H1 (cell line): Measurements from ENCODE around the gene RAB33A. TPM values are rescaled to one million over a fixed set of nuclear protein-coding genes. Genes with fewer than 3 reads are reported as not detected.

ENCODE experiments used
- CTCF ChIA-PET: fragments of 300-600 bp; sonication (Branson Sonifier 250); formaldehyde crosslinking; loops from one replicate; lab custom pipeline; 2021; ENCODE audit not compliant: partially characterized antibody; lab: Charles Lee
- POLR2A ChIA-PET: fragments of 300-600 bp; sonication (Branson Sonifier 250); formaldehyde crosslinking; loops from one replicate; lab custom pipeline; 2021; ENCODE audit warnings: inconsistent platforms; ENCODE audit not compliant: partially characterized antibody; lab: Charles Lee
- DNase-seq, 2 experiments: peaks; one replicate each; pipeline versions ENCODE4 v3.0.0 to v3.0.0-alpha.2; 2010 to 2022; ENCODE audit warnings: low spot score in 2 of 2, low read depth in 1 of 2, mixed read lengths in 1 of 2
- FAIRE-seq: peaks from 2 replicates; lab custom pipeline; 2011; peaks lifted over from hg19 to GRCh38; lab: Jason Lieb, UNC
- H2AFZ ChIP-seq: 2 replicates; pipeline ENCODE4 v1.8.1; 2012; ENCODE audit warnings: low read length, inconsistent platforms
- H2AK5ac ChIP-seq: 2 replicates; pipeline ENCODE4 v1.6.1; 2013; ENCODE audit warnings: low read depth, low read length
- H2BK120ac ChIP-seq: replicated peaks from 2 replicates; pipeline ENCODE3; 2013; ENCODE audit warnings: low read depth, low read length, inconsistent platforms
- H2BK12ac ChIP-seq: 2 replicates; pipeline ENCODE4 v1.6.1; 2013; ENCODE audit warnings: low read depth, low read length
- H2BK15ac ChIP-seq: 2 replicates; pipeline ENCODE4 v1.6.1; 2013; ENCODE audit warnings: low read length
- H2BK20ac ChIP-seq: 2 replicates; pipeline ENCODE4 v1.6.1; 2013; ENCODE audit warnings: low read length
- H2BK5ac ChIP-seq: 2 replicates; pipeline ENCODE4 v1.6.1; 2013; ENCODE audit warnings: low read depth, low read length
- H3K14ac ChIP-seq: 2 replicates; pipeline ENCODE4 v1.6.1; 2013; ENCODE audit warnings: inconsistent platforms; ENCODE audit not compliant: insufficient read length
- H3K18ac ChIP-seq: 2 replicates; pipeline ENCODE4 v1.6.1; 2013; ENCODE audit warnings: low read length; ENCODE audit errors: extremely low read depth
- H3K23ac ChIP-seq: 2 replicates; pipeline ENCODE4 v1.6.1; 2013; ENCODE audit warnings: inconsistent platforms; ENCODE audit not compliant: insufficient read length
- H3K23me2 ChIP-seq: 2 replicates; pipeline ENCODE4 v1.6.1; 2013; ENCODE audit warnings: low read depth, low read length
- H3K27ac ChIP-seq: 2 replicates; pipeline ENCODE4 v1.6.1; 2011; ENCODE audit warnings: low read depth, low read length, inconsistent platforms
- H3K27me3 ChIP-seq, 4 experiments: replicated peaks in 1 of 4; 1 replicate in 1 of 4; 2 replicates in 3 of 4; pipeline versions ENCODE4 v1.6.1 to v1.8.1; 2011 to 2013; ENCODE audit warnings: low read length in 3 of 4, mild to moderate bottlenecking in 3 of 4, inconsistent platforms in 2 of 4, mixed read lengths in 2 of 4, moderate library complexity in 1 of 4; ENCODE audit not compliant: control insufficient read depth in 3 of 4, insufficient read depth in 3 of 4; ENCODE audit errors: extremely low read depth in 1 of 4
- H3K36me3 ChIP-seq, 4 experiments: 2 replicates each; pipeline versions ENCODE4 v1.6.1 to v1.8.1; 2011 to 2013; ENCODE audit warnings: mild to moderate bottlenecking in 4 of 4, low read length in 3 of 4, moderate library complexity in 2 of 4, control low read depth in 1 of 4, inconsistent platforms in 1 of 4; ENCODE audit not compliant: insufficient read depth in 4 of 4, control insufficient read depth in 2 of 4
- H3K4ac ChIP-seq: replicated peaks from 2 replicates; pipeline ENCODE3; 2013; ENCODE audit warnings: low read length, low read depth, mixed read lengths, inconsistent platforms; ENCODE audit not compliant: insufficient read length
- H3K4me1 ChIP-seq, 4 experiments: replicated peaks in 1 of 4; 1 replicate in 1 of 4; 2 replicates in 3 of 4; pipeline versions ENCODE4 v1.6.1 to v1.8.1; 2011 to 2013; ENCODE audit warnings: low read length in 3 of 4, inconsistent platforms in 2 of 4, mixed read lengths in 1 of 4; ENCODE audit not compliant: insufficient read depth in 4 of 4, control insufficient read depth in 3 of 4
- H3K4me2 ChIP-seq, 2 experiments: 2 replicates each; pipeline versions ENCODE4 v1.6.1 to v1.8.1; 2011 to 2013; ENCODE audit warnings: low read depth in 2 of 2, low read length in 2 of 2, control low read depth in 1 of 2, inconsistent platforms in 1 of 2, mild to moderate bottlenecking in 1 of 2; ENCODE audit not compliant: insufficient read depth in 1 of 2
- H3K4me3 ChIP-seq, 4 experiments: fragments of 200-600, 300-600 bp in 1 of 4; sonication (generic), shearing (Covaris generic), sonication (Bioruptor Twin) in 1 of 4; 2 replicates each; pipeline versions ENCODE4 v1.5.1 to v1.8.1; 2011 to 2016; ENCODE audit warnings: low read length in 4 of 4, low read depth in 3 of 4, control low read depth in 2 of 4, inconsistent platforms in 2 of 4, mild to moderate bottlenecking in 2 of 4, mixed read lengths in 1 of 4, moderate library complexity in 1 of 4; ENCODE audit not compliant: insufficient read depth in 2 of 4; ENCODE audit errors: extremely low read depth in 1 of 4
- H3K56ac ChIP-seq: replicated peaks from 2 replicates; pipeline ENCODE3; 2013; ENCODE audit warnings: low read depth, mild to moderate bottlenecking, mixed read lengths, low read length, inconsistent platforms; ENCODE audit not compliant: insufficient read length
- H3K79me1 ChIP-seq: 2 replicates; pipeline ENCODE4 v1.6.1; 2013; ENCODE audit warnings: low read depth, low read length, control low read depth
- H3K79me2 ChIP-seq, 2 experiments: 2 replicates each; pipeline versions ENCODE4 v1.6.1 to v1.8.1; 2012 to 2013; ENCODE audit warnings: low read length in 2 of 2, mild to moderate bottlenecking in 2 of 2, inconsistent platforms in 1 of 2; ENCODE audit not compliant: insufficient read depth in 2 of 2, control insufficient read depth in 1 of 2
- H3K9ac ChIP-seq, 4 experiments: replicated peaks in 1 of 4; 1 replicate in 1 of 4; 2 replicates in 3 of 4; pipeline versions ENCODE4 v1.6.1 to v1.8.1; 2011 to 2013; ENCODE audit warnings: low read depth in 3 of 4, low read length in 3 of 4, control low read depth in 2 of 4, mild to moderate bottlenecking in 2 of 4, moderate library complexity in 2 of 4, inconsistent platforms in 1 of 4; ENCODE audit errors: extremely low read depth in 1 of 4
- H3K9me3 ChIP-seq, 2 experiments: 2 replicates each; pipeline versions ENCODE4 v1.6.1 to v1.8.1; 2012 to 2013; ENCODE audit warnings: mild to moderate bottlenecking in 2 of 2, moderate library complexity in 2 of 2, control low read depth in 1 of 2, inconsistent platforms in 1 of 2, low read depth in 1 of 2, low read length in 1 of 2, mixed read lengths in 1 of 2; ENCODE audit not compliant: insufficient read depth in 2 of 2
- H4K20me1 ChIP-seq, 2 experiments: replicated peaks in 1 of 2; 2 replicates each; pipeline versions ENCODE3 to v1.8.1; 2011 to 2013; ENCODE audit warnings: inconsistent platforms in 2 of 2, low read length in 2 of 2, mild to moderate bottlenecking in 1 of 2; ENCODE audit not compliant: insufficient read depth in 2 of 2, control insufficient read depth in 1 of 2
- H4K5ac ChIP-seq: 2 replicates; pipeline ENCODE4 v1.6.1; 2013; ENCODE audit warnings: low read length, low read depth, mixed read lengths, inconsistent platforms; ENCODE audit not compliant: insufficient read length
- H4K8ac ChIP-seq: 2 replicates; pipeline ENCODE4 v1.8.0; 2013; ENCODE audit warnings: mild to moderate bottlenecking, moderate library complexity, low read length, inconsistent platforms; ENCODE audit not compliant: insufficient read depth; ENCODE audit errors: extremely low read depth
- H4K91ac ChIP-seq: replicated peaks from 2 replicates; pipeline ENCODE3; 2013; ENCODE audit warnings: low read length, mixed read lengths, inconsistent platforms; ENCODE audit not compliant: insufficient read length
- KDM4A ChIP-seq: IDR thresholded peaks from one replicate; pipeline ENCODE4 v1.7.1; 2012; ENCODE audit warnings: low read depth, mild to moderate bottlenecking, moderate library complexity, low read length, inconsistent platforms; ENCODE audit not compliant: severe bottlenecking
- YY1 ChIP-seq: IDR thresholded peaks from 2 replicates; pipeline ENCODE4 v1.6.1; 2011; ENCODE audit warnings: low read depth, mild to moderate bottlenecking, low read length
- WGBS, 2 experiments: shearing (Covaris generic) in 1 of 2; methylation state at CpG; one replicate each; pipeline versions ENCODE4 v1.1.6 to v1.1.7; 2013 to 2015; ENCODE audit warnings: low lambda C conversion rate in 2 of 2, mixed read lengths in 2 of 2, inconsistent platforms in 1 of 2, low coverage in 1 of 2, missing lambda C conversion rate in 1 of 2; ENCODE audit not compliant: insufficient replicate concordance in 2 of 2, insufficient coverage in 1 of 2, insufficient read length in 1 of 2; ENCODE audit errors: extremely low coverage in 1 of 2, missing lambda C conversion rate in 1 of 2; 5-methylcytosine and 5-hydroxymethylcytosine counted together
- polyA plus RNA-seq, 7 experiments: library from polyadenylated mRNA; depleted of rRNA in 3 of 7; stranded (reverse) in 5 of 7; unstranded in 2 of 7; fragments of >200 nt in 5 of 7; fragments of 200-250 nt in 2 of 7; gene quantifications; 1 replicate in 5 of 7; 2 replicates in 1 of 7; 4 replicates in 1 of 7; pipeline versions ENCODE4 v1.2.1 to v1.2.3, GENCODE V29; 2011 to 2013; ENCODE audit warnings: missing spikeins in 2 of 7, mixed read lengths in 2 of 7
- total RNA-seq: library from RNA; stranded (reverse); fragmentation: NEBNext Ultra II Directional; extraction: Animal tissue kit (Norgen Biotek cat#: 25700); gene quantifications from 2 replicates; pipeline ENCODE4 v1.2.1, GENCODE V29; 2021
- TF ChIP-seq, protein P1 (sequence below), 3 experiments: IDR thresholded peaks; 1 replicate in 2 of 3; 2 replicates in 1 of 3; pipeline versions ENCODE4 v1.5.1 to v1.6.1; 2011; ENCODE audit warnings: low read length in 3 of 3, mild to moderate bottlenecking in 3 of 3, inconsistent platforms in 2 of 3, low read depth in 1 of 3, moderate library complexity in 1 of 3; ENCODE audit not compliant: insufficient read depth in 1 of 3; ENCODE audit errors: control extremely low read depth in 1 of 3

Gene RAB33A
- total and polyA plus RNA-seq, 2 of the 8 experiments (the other 6 are each of a cell fraction or from before 2014, with no cell fraction given): 2.8 to 4.6 TPM

DNA sequence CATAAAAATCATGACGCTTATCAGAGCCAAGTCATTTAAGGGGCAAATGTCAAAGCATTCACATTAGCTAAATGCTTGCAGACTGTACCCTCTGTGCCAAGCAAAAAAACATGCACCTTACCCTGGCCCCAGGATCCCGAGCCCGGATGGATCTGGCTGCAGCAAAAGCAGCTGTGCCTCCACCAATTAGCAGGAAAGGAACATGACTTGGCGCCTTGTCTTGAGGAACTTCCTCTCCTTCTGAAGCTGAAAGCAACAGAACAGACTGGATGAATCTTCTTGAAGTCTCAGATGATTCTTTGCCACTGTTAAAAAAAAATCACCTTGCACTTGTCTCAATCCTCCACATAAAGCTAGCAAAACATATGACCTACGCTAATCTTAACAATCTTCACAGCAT lies 24.1 kb upstream of the RAB33A start:
- no peak overlapping the region for H3K18ac ChIP-seq
- no peak overlapping the region for H4K5ac ChIP-seq
- H3K79me2 ChIP-seq: no peaks in the 10 kb centered on the region
- no peak overlapping the region for H3K27ac ChIP-seq
- H3K4me1 ChIP-seq: no peaks in the 10 kb centered on the region
- H4K20me1 ChIP-seq: peaks cover 0 to 1% of the 10 kb centered on the region in 2 experiments
- no peak overlapping the region for H2BK120ac ChIP-seq
- H3K23me2 ChIP-seq: no peaks in the 10 kb centered on the region
- H4K91ac ChIP-seq: no peak overlapping the region
- H3K79me1 ChIP-seq: no peaks in the 10 kb centered on the region
- no peak overlapping the region for H4K8ac ChIP-seq
- ChIA-PET POLR2A (no interaction called here), CTCF (interaction anchor here (1.2 kb wide), 1 partner anchor 66 kb away, joined by 3 read pairs; no protein-coding TSS in a partner anchor)
- no peak overlapping the region for H2BK12ac ChIP-seq
- no peak overlapping the region for H3K4me2 ChIP-seq
- no peak overlapping the region for H3K9ac ChIP-seq
- no peak overlapping the region for H3K4me3 ChIP-seq
- WGBS, 2 experiments: 90% methylated on average over 4 of the region's 5 CpGs; no CpG with 5 or more reads in 1 of the 2 experiments
- H2AFZ ChIP-seq: no peak overlapping the region
- DNase-seq (no peak), FAIRE-seq (no peak)
- no peak overlapping the region for H3K23ac ChIP-seq
- no peak overlapping the region for H2AK5ac ChIP-seq
- H3K56ac ChIP-seq: no peak overlapping the region
- H3K9me3 ChIP-seq: no peaks in the 10 kb centered on the region
- H3K27me3 ChIP-seq: no peaks in the 10 kb centered on the region
- H2BK20ac ChIP-seq: no peak overlapping the region
- H3K14ac ChIP-seq: no peak overlapping the region
- H3K36me3 ChIP-seq: peaks cover 0 to 22% (median 9%) of the 10 kb centered on the region in 4 experiments; a peak in 5 of 8 replicates
- H2BK15ac ChIP-seq: no peak overlapping the region
- no peak overlapping the region for H2BK5ac ChIP-seq
- no peak overlapping the region for H3K4ac ChIP-seq
- TF ChIP-seq YY1 (no peak), KDM4A (no peak)
- TF ChIP-seq, protein P1, sequence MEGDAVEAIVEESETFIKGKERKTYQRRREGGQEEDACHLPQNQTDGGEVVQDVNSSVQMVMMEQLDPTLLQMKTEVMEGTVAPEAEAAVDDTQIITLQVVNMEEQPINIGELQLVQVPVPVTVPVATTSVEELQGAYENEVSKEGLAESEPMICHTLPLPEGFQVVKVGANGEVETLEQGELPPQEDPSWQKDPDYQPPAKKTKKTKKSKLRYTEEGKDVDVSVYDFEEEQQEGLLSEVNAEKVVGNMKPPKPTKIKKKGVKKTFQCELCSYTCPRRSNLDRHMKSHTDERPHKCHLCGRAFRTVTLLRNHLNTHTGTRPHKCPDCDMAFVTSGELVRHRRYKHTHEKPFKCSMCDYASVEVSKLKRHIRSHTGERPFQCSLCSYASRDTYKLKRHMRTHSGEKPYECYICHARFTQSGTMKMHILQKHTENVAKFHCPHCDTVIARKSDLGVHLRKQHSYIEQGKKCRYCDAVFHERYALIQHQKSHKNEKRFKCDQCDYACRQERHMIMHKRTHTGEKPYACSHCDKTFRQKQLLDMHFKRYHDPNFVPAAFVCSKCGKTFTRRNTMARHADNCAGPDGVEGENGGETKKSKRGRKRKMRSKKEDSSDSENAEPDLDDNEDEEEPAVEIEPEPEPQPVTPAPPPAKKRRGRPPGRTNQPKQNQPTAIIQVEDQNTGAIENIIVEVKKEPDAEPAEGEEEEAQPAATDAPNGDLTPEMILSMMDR (IDR thresholded peaks at IDR 0.05; ENCODE audit: control extremely low read depth in 1 of 3, insufficient read depth in 1 of 3, low read depth in 1 of 3, low read length in 3 of 3): no peak
